Choroid plexus epithelial cell (primary cell): ENCODE measurements around the gene ARID3A.

Experiments
- DNase-seq: peaks from one replicate; pipeline ENCODE4 v3.0.0-alpha.2; 2010; ENCODE audit warnings: low read depth
- H3K4me3 ChIP-seq: 2 replicates; pipeline ENCODE4 v1.5.1; 2011; ENCODE audit warnings: low read depth, mild to moderate bottlenecking, control low read depth, low read length, moderate library complexity
- CTCF ChIP-seq: conservative IDR thresholded peaks from 2 replicates; pipeline ENCODE4 v1.5.1; 2011; ENCODE audit warnings: low read depth, mild to moderate bottlenecking, control low read depth, inconsistent platforms, low read length, moderate library complexity

ARID3A gene

GRCh38 chr19:906480-906879 lies 19.4 kb upstream of the ARID3A start:
- DNase-seq = no peak
- no peak for TF ChIP-seq CTCF
- H3K4me3 ChIP-seq = no peak overlapping the region

- no peak overlapping the region for H3K4me3 ChIP-seq
- no peak for TF ChIP-seq CTCF
- no peak for DNase-seq
Observed at GRCh38 chr19:907183-907853, 18.5 kb upstream of the ARID3A start.

GRCh38 chr19:911197-912033 lies 14.4 kb upstream of the ARID3A start:
- TF ChIP-seq CTCF = no peak
- no peak for DNase-seq
- peak overlapping the region; percentile 30 for H3K4me3 ChIP-seq

GRCh38 chr19:912181-913079 lies 13.4 kb upstream of the ARID3A start:
- no peak for DNase-seq
- TF ChIP-seq CTCF = no peak
- peak overlapping the region; percentile 86 for H3K4me3 ChIP-seq

GRCh38 chr19:913080-913748 lies 12.6 kb upstream of the ARID3A start, which contains the start of gene R3HDM4:
TSS of gene R3HDM4 (minus strand) at chr19:913219. CDS start at chr19:913157, 62 bp downstream.
- DNase-seq = peak; percentile 49
- peak within 1 kb of the TSS; percentile 86 for H3K4me3 ChIP-seq
- no peak for TF ChIP-seq CTCF

GRCh38 chr19:916645-917322 lies 9.1 kb upstream of the ARID3A start:
- H3K4me3 ChIP-seq = no peak overlapping the region
- no peak for TF ChIP-seq CTCF
- no peak for DNase-seq
